GM20000 (cell line): Measurements from ENCODE around the gene VPS16.

Experiments
- DNase-seq: peaks from one replicate; pipeline ENCODE4 v3.0.0; 2012; ENCODE audit warnings: low spot score
- CTCF ChIP-seq: IDR thresholded peaks from 2 replicates; pipeline ENCODE4 v1.5.1; 2012; ENCODE audit warnings: mild to moderate bottlenecking, control low read depth; ENCODE audit errors: extremely low read depth, missing control alignments

The VPS16 gene

GRCh38 chr20:2865630-2866029, 25.1 kb downstream of the VPS16 start:
- no peak for DNase-seq

GRCh38 chr20:2866236-2866635, 25.7 kb downstream of the VPS16 start:
- no peak for DNase-seq
- no peak for TF ChIP-seq CTCF

More at GRCh38 chr20:2865630-2866029, 25.1 kb downstream of the VPS16 start:
- TF ChIP-seq CTCF = no peak

DNA sequence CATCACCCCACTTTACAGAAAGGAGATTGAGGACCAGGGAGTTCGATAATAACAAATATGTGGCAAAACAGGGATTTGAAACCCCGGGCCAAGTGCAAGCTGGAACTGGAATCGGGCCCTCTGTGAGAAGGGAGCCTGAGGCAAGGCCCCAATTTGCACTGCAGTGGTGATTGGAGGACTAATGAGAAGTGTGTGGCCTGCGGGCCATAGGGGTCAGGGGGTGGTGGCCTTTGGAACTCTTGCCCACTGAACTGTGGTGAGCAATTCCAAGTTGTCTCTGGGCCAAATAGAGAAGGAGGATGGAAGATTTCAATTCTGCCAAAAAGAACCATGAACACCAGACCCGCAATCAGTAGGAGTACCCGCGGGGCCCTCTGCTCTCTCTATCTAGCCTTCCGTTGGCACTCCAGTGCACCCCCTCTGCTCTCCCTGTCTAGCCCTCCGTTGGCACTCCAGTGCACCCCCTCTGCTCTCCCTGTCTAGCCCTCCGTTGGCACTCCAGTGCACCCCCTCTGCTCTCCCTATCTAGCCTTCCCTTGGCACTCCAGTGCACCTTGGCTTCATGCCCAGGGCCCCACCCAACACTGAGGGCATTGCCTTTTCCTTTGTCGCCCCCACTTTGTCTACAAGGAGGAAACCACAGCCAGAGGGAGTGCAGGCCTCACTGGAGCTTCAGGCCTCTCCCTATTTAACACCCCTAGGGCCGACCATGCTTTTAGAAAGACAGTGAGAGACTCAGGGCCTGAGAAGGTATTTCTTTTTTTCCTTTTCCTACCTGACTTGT, 26.7 kb downstream of the VPS16 start:
- TF ChIP-seq CTCF = no peak
- no peak for DNase-seq

- no peak for TF ChIP-seq CTCF
- no peak for DNase-seq
Observed at GRCh38 chr20:2869381-2869780, 28.8 kb downstream of the VPS16 start.

DNA sequence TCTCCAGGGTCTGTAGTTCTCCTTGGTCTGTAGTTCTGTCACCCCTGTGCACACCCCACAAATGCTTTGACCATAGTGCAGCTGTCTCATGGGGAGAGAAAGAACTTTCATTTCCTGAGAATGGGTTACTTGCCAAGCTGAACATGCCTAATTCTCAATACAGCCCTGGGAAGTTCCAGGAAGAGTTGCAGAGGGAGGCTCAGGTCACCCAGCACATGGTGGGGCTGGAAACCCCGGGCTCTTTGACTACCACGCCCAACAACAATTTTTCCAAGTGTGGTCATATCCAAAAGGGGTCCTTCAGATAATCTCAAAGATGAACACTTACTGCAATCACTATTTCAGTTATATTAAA, 30.5 kb downstream of the VPS16 start:
- no peak for TF ChIP-seq CTCF
- no peak for DNase-seq

- no peak for TF ChIP-seq CTCF
- DNase-seq = no peak
Observed at GRCh38 chr20:2871661-2872458, 31.3 kb downstream of the VPS16 start.

DNA sequence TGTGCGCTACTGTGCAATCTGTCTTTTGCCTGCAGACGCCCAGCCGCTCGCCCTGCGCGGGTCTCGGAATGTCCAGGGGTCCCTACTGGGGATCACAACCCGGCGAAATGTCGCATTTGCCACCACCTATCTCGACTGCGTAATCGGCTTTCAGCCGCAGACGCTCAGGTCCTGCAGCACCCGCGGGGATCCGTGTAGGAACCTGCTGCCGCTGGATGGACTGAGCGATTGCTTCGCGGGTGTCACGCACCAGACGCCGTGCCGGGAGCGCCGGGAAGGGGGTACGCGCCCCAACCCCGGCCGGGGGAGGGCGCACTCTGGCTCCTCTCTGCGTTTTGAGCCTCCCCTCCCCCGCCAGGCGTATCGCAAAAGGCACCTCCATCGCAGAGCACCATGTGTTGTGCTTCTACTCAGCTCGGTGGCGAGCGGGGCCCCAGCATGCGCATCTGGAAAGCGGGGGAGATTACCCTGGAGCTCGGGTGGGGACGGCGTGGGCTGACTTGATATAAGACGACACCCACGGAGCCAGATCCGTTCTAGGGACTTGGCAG, 32.0 kb downstream of the VPS16 start:
- peak; percentile 44 for TF ChIP-seq CTCF
- peak; percentile 80 for DNase-seq
